Activated naive CD4-positive, alpha-beta T cell treated with anti-CD3 and anti-CD28 coated beads for 36 hours (primary cell): ENCODE results near the gene ANO9. TPM values are rescaled to one million over a fixed set of nuclear protein-coding genes. Genes with fewer than 3 reads are reported as not detected.
A peak's percentile ranks its signal among the peaks of the same experiment; 100 is the strongest.
"Not testable (repeated sequence)": the region's sequence is repeated elsewhere in the genome, so short reads cannot be mapped to it uniquely, and the experiment has no call there.

Source experiments
- CTCF ChIA-PET: fragments of 350-600 bp; sonication (Branson Sonifier 250); formaldehyde crosslinking; loops from one replicate; lab custom pipeline; 2021; ENCODE audit warnings: antibody characterized with exemption; lab: Charles Lee
- DNase-seq: peaks from one replicate; pipeline ENCODE4 v3.0.0-alpha.2; 2020
- H3K27ac Mint-ChIP-seq: one replicate; pipeline ENCODE4 v1.8.0; 2021; ENCODE audit warnings: mild to moderate bottlenecking, mixed read lengths
- H3K27me3 Mint-ChIP-seq: one replicate; pipeline ENCODE4 v1.8.0; 2021; ENCODE audit warnings: low read depth, mixed read lengths
- H3K36me3 Mint-ChIP-seq: one replicate; pipeline ENCODE4 v1.8.0; 2021; ENCODE audit warnings: low read depth, mixed read lengths
- H3K4me1 Mint-ChIP-seq: one replicate; pipeline ENCODE4 v1.8.0; 2021; ENCODE audit warnings: low read depth, mixed read lengths
- H3K4me3 Mint-ChIP-seq: one replicate; pipeline ENCODE4 v1.8.0; 2021; ENCODE audit warnings: mild to moderate bottlenecking, moderate library complexity, mixed read lengths
- H3K9me3 Mint-ChIP-seq: one replicate; pipeline ENCODE4 v1.8.0; 2021; ENCODE audit warnings: mixed read lengths
- intact Hi-C: fragments of 100-400 bp; cut with micrococcal nuclease; formaldehyde crosslinking; loops from one replicate; pipeline ENCODE4 v1.15.1; 2023
- total RNA-seq, 2 experiments: library from RNA; stranded (reverse); gene quantifications; one replicate each; pipeline ENCODE4 v1.2.3, GENCODE V29; 2021

The ANO9 gene
- total RNA-seq, 2 experiments from 2014 or later: 28.9 to 31.0 TPM

DNA sequence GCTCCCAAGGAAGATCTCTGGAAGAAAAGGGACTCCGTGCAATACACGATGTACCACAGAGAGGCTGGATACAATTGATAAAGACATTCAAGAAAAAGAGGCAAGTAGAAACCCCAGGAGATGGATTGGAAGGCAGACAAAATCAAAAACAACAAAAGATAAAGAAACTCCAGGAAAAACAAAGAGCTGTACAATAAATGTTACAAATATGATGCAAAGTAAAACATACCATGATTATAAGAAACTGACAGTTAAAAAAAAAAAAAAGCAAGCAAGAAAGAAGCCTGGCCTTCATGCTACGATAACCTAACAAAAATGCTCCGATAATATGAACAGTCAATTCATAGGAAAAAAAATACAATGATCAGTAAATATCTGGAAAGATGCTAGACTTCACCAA lies 16.5 kb downstream of the ANO9 start:
- H3K9me3 Mint-ChIP-seq: no peaks in the 10 kb centered on the region
- H3K36me3 Mint-ChIP-seq: peaks cover 10% of the 10 kb centered on the region
- intact Hi-C loops: no loop called here
- H3K27me3 Mint-ChIP-seq: no peaks in the 10 kb centered on the region
- H3K27ac Mint-ChIP-seq: no peak overlapping the region
- H3K4me3 Mint-ChIP-seq: no peak overlapping the region
- H3K4me1 Mint-ChIP-seq: no peaks in the 10 kb centered on the region
- CTCF ChIA-PET: no interaction called here
- no peak for DNase-seq

DNA sequence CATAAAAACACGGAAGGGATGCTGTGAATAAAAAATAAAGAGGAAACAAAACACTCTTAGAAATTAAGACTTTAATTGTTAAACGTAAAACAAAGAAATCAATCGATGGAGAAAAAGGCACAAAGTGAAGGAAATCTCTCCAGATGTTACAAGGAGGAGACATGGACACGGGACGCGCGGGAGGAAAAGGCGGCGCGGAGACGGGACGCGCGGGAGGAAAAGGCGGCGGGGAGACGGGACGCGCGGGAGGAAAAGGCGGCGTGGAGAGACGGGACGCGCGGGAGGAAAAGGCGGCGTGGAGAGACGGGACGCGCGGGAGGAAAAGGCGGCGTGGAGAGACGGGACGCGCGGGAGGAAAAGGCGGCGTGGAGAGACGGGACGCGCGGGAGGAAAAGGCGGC lies 17.0 kb downstream of the ANO9 start:
- H3K4me3 Mint-ChIP-seq, H3K27me3 Mint-ChIP-seq, intact Hi-C loops, H3K9me3 Mint-ChIP-seq, H3K4me1 Mint-ChIP-seq, DNase-seq, H3K36me3 Mint-ChIP-seq, H3K27ac Mint-ChIP-seq: not testable (repeated sequence)
- CTCF ChIA-PET: interaction anchor here (1.4 kb wide), 1 partner anchor 24 kb away, joined by 3 read pairs; no protein-coding TSS in a partner anchor

DNA sequence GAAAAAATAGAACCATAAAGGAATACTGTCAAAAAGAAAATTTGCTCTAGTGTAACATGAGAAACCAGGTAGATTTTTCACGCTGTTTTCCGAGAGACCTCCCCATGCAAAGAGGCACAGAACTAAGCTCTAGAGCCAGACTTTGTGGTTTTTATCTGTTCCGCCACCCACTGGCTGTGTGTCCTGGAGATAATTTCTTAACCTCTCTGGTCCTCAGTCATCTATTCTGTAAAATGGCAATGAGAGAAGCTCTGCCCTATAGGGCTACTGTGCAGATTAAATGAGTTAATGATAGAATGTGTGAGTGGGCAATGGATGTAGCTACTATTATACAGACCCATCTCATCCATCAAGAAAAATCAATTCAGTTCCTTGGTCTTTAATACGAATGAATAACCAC lies 17.6 kb downstream of the ANO9 start:
- Mint-ChIP-seq H3K27ac (no peak overlapping the region), H3K4me1 (no peaks in the 10 kb centered on the region), H3K36me3 (peaks cover 10% of the 10 kb centered on the region), H3K27me3 (no peaks in the 10 kb centered on the region), H3K9me3 (no peaks in the 10 kb centered on the region), H3K4me3 (no peak overlapping the region)
- intact Hi-C loops: no loop called here
- CTCF ChIA-PET: interaction anchor here (1.4 kb wide), 1 partner anchor 25 kb away, joined by 3 read pairs; no protein-coding TSS in a partner anchor
- no peak for DNase-seq

DNA sequence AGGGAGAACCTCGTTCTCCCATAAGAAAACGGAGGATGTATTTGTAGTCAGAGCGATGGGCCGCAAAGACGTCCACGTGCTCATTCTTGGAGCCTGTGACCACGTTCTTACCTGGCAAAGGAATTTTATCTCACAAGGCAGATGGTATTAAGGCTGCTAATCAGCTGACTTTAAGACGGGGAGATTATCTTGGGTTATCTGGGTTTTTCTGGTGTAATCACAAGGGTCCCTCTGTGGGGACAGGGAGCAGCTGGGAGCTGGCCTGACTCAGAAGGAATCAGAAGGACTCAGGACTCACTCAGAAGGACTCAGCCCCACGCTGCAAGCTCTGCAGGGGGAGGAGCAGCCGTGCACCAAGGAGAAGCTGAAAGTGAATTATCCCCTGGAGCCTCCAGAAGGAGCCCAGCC lies 19.6 kb downstream of the ANO9 start:
- Mint-ChIP-seq H3K4me1 (no peaks in the 10 kb centered on the region), H3K36me3 (peaks cover 8% of the 10 kb centered on the region), H3K4me3 (no peak overlapping the region), H3K27me3 (no peaks in the 10 kb centered on the region), H3K27ac (no peak overlapping the region), H3K9me3 (no peaks in the 10 kb centered on the region)
- CTCF ChIA-PET: interaction anchor here (0.8 kb wide), 1 partner anchor 27 kb away, joined by 3 read pairs; no protein-coding TSS in a partner anchor
- intact Hi-C loops: no loop called here
- DNase-seq: no peak

DNA sequence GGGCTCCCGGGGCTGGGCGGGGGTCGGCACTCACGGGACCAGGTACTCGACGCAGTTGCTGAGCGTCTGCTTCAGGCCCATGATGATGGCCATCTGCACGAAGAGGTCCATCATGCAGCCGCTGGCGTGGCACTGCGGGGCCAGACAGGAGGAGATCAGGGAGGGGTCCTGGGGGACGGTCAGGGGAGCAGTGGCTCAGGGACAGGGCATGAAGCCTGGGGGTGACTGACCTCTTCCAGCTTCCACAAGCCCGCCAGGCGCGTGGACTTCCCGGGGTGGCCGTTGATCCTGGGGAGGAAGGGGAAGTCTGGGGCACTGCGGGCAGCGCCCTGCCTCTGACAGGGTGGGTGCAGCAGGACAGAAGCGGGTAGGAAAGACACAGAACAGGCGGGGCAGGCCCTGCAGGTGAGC lies 20.9 kb downstream of the ANO9 start:
- intact Hi-C loops: no loop called here
- Mint-ChIP-seq H3K9me3 (no peaks in the 10 kb centered on the region), H3K4me3 (no peak overlapping the region), H3K4me1 (peaks cover 4% of the 10 kb centered on the region), H3K27me3 (no peaks in the 10 kb centered on the region), H3K27ac (no peak overlapping the region), H3K36me3 (peaks cover 8% of the 10 kb centered on the region)
- no peak for DNase-seq
- CTCF ChIA-PET: no interaction called here

DNA sequence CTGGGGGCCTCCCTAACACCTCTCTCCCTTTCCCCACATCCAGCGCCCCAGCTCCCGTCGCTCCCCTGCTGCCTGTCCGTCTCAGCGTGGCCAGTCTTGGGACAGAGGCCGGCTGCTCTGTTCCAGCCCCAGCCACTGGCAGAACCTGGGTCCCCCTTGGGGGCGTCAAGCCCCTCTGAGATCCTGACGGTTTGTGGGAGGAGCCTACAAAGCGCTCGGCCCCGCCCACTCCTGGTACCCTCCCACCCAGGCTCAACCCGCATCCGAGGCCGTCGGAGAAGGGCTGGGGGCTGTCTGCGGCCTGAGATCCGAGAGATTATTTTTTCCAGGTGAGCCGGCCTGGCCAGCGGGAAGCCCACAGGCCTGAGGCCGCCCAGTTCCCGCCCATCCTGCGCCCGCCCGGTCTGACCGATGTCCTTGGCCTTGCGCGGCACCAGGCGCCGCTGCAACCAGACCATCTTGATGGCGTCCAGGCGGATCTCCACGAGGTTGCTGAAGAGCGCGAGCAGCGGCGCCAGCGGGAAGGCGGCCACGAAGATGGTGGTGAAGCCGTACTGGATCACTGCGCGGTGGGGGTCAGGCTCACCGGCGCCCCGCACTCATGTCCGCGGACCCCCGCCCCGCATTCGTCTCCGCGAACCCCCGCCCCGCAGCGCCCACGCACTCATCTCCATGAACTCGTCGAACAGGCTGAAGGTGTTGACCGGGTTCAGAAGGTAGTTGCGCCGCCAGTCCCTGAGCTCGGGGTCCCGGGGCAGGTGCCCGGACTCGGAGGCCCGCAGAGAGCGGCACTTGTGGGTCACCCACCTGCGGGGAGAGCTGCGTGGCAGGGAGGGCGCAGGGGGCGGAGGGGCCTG lies 21.5 kb downstream of the ANO9 start:
- Mint-ChIP-seq H3K27ac (no peak overlapping the region), H3K36me3 (peaks cover 6% of the 10 kb centered on the region), H3K4me1 (peaks cover 10% of the 10 kb centered on the region), H3K4me3 (no peak overlapping the region), H3K27me3 (no peaks in the 10 kb centered on the region), H3K9me3 (no peaks in the 10 kb centered on the region)
- CTCF ChIA-PET: no interaction called here
- intact Hi-C loops: no loop called here
- DNase-seq: no peak

DNA sequence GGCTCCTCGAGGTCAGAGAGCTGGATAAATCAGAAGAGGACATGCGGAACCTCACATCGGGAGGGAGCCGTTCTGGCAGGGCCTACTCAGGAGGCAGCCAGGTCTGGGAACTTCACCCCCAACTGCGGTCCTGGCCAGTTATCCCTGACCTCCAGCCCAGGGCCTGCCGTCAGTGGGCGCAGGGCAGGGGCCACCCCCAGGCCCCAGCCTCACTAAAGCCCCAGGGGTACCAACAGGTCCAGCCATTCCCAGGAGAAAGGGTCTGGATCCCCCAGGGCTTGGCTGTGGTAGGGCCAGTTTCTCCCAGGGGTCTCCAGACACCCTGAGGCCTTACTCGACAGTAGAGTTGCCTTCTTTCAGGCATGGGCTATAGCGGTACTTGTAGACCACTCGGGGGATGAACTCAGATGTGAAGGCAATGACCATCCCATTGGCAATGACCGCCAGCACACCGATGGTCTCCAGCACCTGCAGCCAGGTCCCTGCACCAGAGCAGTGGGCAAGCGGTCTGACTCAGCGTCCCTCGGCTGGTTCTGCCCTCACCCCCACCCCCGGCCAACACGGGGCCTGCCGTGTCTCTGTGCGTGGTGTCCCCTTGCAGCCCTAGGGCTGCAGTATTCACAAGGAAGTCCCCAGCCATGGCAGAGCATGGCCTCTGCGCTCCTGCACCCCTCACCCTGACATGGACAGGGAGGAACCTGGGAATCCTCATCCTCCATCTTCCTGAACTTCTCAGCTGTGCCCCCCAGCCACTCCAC lies 22.4 kb downstream of the ANO9 start:
- H3K4me3 Mint-ChIP-seq: no peak overlapping the region
- H3K4me1 Mint-ChIP-seq: peaks cover 17% of the 10 kb centered on the region
- DNase-seq: no peak
- H3K9me3 Mint-ChIP-seq: no peaks in the 10 kb centered on the region
- CTCF ChIA-PET: no interaction called here
- no peaks in the 10 kb centered on the region for H3K27me3 Mint-ChIP-seq
- intact Hi-C loops: no loop called here
- peaks cover under 1% of the 10 kb centered on the region for H3K36me3 Mint-ChIP-seq
- no peak overlapping the region for H3K27ac Mint-ChIP-seq

DNA sequence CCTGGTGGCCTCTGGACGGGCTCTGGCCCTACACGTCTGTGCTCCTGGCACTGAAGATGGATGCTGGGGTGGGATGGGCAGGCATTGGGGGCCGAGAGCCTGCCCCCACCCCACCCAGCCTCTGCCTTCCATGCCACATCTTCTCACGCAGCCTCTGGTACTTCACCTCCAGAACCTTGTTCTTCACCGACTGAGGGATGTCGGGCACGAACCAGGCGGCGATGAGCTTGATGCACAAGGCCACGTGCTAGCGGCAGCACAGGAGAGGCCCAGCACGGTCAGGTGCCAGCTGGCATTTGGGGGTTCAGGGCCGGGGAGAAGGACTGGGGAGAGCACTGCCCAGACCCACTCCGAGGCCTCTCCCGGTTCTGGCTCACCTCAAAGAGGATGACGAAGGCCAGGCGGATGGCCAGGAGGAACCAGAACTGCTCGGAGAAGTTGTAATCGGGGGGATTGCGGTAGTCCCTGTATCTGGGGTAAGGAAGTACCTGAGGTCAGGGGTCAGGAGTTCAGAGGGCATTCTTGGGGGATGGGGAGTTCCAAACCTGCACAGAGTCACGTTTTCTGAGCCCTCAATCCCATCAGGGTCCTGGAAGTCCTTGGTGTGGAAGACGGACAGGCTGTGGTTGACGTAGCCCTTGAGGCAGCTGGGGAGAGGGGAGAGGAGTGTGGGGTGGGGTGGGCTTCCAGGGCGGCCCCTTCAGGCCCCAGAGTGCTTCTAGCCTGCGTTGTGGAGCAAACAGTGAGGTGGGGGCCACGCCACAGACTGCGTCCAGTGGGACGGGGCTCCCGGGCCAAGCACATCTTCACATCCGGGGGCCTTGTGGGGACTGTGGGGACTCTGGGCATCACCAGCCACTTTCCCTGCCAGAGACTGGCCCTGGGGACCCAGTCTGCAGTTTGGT lies 23.2 kb downstream of the ANO9 start:
- Mint-ChIP-seq H3K36me3 (no peaks in the 10 kb centered on the region), H3K27me3 (no peaks in the 10 kb centered on the region), H3K4me1 (peaks cover 21% of the 10 kb centered on the region), H3K4me3 (no peak overlapping the region), H3K9me3 (no peaks in the 10 kb centered on the region), H3K27ac (no peak overlapping the region)
- DNase-seq: no peak
- CTCF ChIA-PET: no interaction called here
- intact Hi-C loops: no loop called here

DNA sequence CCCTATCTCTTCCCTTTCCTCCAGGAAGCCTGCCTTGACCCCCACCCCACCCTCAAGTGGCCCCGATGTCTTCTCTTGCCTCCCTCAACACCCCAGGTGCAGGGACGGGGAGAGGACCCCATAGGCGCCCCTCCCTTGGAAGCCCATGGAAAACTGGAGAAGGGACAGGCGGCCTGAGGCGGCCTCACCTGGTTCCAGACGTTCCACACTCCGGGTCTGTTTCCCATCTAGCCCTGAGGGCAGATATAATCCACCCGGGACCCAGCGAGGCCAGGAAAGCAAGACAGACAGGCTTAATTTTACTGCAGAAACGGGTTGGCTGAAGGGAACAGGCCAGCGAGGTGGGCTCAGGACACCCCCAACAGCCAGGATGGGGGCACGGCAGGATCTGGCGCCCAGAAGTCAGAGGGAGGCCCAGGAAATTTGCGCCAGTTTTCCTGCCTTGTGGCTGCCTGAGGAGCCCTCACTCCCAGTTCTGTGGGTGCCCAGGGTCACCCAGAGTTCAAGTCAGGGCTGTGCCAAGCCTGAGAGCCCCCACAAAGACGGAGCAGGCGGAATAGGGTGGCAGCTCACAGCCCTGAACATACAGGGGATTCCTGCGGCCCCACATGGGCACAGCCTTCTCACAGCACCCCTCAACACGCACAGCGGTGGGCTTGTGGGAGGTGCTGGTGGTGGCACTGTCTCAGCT lies 24.0 kb downstream of the ANO9 start:
- Mint-ChIP-seq H3K36me3 (no peaks in the 10 kb centered on the region), H3K4me3 (peak overlapping the region; percentile 68), H3K27me3 (no peaks in the 10 kb centered on the region), H3K27ac (no peak overlapping the region), H3K9me3 (no peaks in the 10 kb centered on the region), H3K4me1 (peaks cover 29% of the 10 kb centered on the region)
- no peak for DNase-seq
- CTCF ChIA-PET: no interaction called here
- intact Hi-C loops: no loop called here

DNA sequence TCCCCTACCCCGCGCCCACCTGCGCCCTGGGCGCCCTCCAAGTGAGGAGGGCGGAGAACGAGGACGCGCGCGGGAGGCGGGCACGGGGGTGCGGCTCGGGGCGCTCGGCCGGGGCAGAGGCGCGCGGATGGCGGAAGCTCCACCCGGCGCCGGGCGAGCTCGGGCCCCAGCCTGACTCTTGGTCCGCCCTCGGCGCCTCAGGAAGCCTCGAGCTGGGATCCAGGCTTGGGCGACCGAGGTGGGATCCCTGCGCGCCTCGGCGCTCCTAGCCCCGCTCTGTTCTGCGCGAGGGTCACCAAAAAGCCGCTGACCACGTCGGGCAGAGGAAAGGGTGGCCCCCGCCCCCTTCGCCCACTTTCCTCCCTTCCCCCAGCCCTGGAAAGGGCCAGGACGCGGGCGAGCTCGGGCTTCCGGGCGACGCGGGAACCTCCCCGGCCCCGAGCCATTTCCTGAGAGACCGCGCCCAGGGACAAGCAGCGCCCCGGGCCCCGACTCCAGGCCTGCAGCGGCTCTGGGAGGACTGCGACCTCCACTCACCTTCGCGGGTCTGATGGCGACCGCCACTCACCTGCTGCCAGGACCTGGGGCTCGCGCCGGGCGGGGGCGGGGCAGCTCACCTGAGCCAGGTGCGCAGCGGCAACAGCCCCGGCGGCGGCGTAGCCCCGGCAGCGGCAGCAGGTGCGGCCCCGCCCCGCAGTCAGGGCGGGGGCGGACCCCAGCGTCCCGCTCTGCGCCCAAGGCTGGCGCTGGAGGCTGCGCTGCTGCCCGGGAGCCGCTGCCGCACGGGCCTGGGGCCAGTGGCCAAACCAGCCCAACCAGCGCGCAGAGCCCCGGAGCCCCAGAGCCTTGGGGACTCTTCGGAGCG lies 24.8 kb downstream of the ANO9 start:
- Mint-ChIP-seq H3K36me3 (no peaks in the 10 kb centered on the region), H3K4me1 (peaks cover 30% of the 10 kb centered on the region), H3K27me3 (no peaks in the 10 kb centered on the region), H3K9me3 (no peaks in the 10 kb centered on the region), H3K27ac (no peak overlapping the region), H3K4me3 (peak overlapping the region; percentile 86)
- peak; percentile 49 for DNase-seq
- intact Hi-C loops: no loop called here
- CTCF ChIA-PET: interaction anchor here (0.9 to 2.6 kb wide), 4 partner anchors 9 to 119 kb away, joined by 3 to 10 read pairs (median 4); partner anchors contain the start of gene HRAS
